ENCODE results near the gene TAB2.

DNA sequence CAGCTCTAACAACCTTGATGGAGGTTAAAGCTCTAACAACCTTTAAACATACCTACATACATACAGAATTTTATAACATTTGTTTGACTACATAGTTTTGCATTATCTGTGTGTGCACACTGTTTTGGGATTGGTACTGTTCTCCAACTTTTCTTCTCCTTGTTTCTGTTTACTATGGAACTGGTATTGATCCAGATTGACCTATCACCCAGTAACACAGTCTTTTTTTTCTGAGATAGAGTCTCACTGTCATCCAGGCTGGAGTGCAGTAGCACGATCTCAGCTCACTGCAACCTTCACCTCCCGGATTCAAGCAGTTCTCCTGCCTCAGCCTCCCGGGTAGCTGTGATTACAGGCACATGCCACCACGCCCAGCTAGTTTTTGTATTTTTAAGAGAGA lies 65.9 kb downstream of the TAB2 start:
- TF ChIP-seq POLR2AphosphoS5 (IDR thresholded peaks at IDR 0.05; ENCODE audit: low read depth, low read length) = no peak
- TF ChIP-seq REST (IDR thresholded peaks at IDR 0.05; ENCODE audit: insufficient read depth in 1 of 2, low read depth in 2 of 2, low read length in 2 of 2) = no peak
- TF ChIP-seq TAF1 (IDR thresholded peaks at IDR 0.05; ENCODE audit: borderline replicate concordance, insufficient read depth, low read length) = no peak
- TF ChIP-seq FOXP2 (optimal IDR thresholded peaks at IDR 0.05; ENCODE audit: borderline replicate concordance, extremely low read depth, extremely low read length, insufficient read depth) = no peak
- TF ChIP-seq SIN3A (IDR thresholded peaks at IDR 0.05; ENCODE audit: borderline replicate concordance, insufficient read depth, low read length) = no peak
